ENCODE measurements around the gene ERC2.

Gene ERC2

GRCh38 chr3:56219894-56220805, 248.1 kb downstream of the ERC2 start:
- Histone ChIP-seq H3K9me3 (ENCODE audit: control insufficient read depth, insufficient read depth, low read length) (no peaks in the 10 kb centered on the region), H3K27me3 (ENCODE audit: control insufficient read depth, insufficient read depth, low read length) (no peaks in the 10 kb centered on the region), H3K4me3 (ENCODE audit: low read depth, low read length) (no peak overlapping the region), H3K36me3 (ENCODE audit: control insufficient read depth, insufficient read depth, low read length) (no peaks in the 10 kb centered on the region), H3K4me1 (ENCODE audit: control insufficient read depth, insufficient read depth, low read length) (no peaks in the 10 kb centered on the region), H3K27ac (ENCODE audit: low read depth, low read length) (no peak overlapping the region), H3K9ac (ENCODE audit: low read depth, low read length) (no peak overlapping the region)

GRCh38 chr3:56209982-56210751, 258.1 kb downstream of the ERC2 start:
- Histone ChIP-seq H3K4me1 (ENCODE audit: control insufficient read depth, insufficient read depth, low read length) (peaks cover 3% of the 10 kb centered on the region; the same call in 1 of the 2 replicates), H3K9me3 (ENCODE audit: control insufficient read depth, insufficient read depth, low read length) (peaks cover 7% of the 10 kb centered on the region; the same call in 1 of the 2 replicates), H3K27me3 (ENCODE audit: control insufficient read depth, insufficient read depth, low read length) (no peaks in the 10 kb centered on the region), H3K36me3 (ENCODE audit: control insufficient read depth, insufficient read depth, low read length) (no peaks in the 10 kb centered on the region), H3K9ac (ENCODE audit: low read depth, low read length) (no peak overlapping the region), H3K4me3 (ENCODE audit: low read depth, low read length) (no peak overlapping the region), H3K27ac (ENCODE audit: low read depth, low read length) (no peak overlapping the region)

- no peak overlapping the region for H3K9ac ChIP-seq (ENCODE audit: low read depth, low read length)
- peaks cover 3% of the 10 kb centered on the region; the same call in 1 of the 2 replicates for H3K4me1 ChIP-seq (ENCODE audit: control insufficient read depth, insufficient read depth, low read length)
- H3K27me3 ChIP-seq (ENCODE audit: control insufficient read depth, insufficient read depth, low read length): no peaks in the 10 kb centered on the region
- H3K36me3 ChIP-seq (ENCODE audit: control insufficient read depth, insufficient read depth, low read length): no peaks in the 10 kb centered on the region
- no peak overlapping the region for H3K27ac ChIP-seq (ENCODE audit: low read depth, low read length)
- peaks cover 4% of the 10 kb centered on the region; the same call in 1 of the 2 replicates for H3K9me3 ChIP-seq (ENCODE audit: control insufficient read depth, insufficient read depth, low read length)
- H3K4me3 ChIP-seq (ENCODE audit: low read depth, low read length): no peak overlapping the region
Measured at GRCh38 chr3:56207922-56208321, 260.3 kb downstream of the ERC2 start.

GRCh38 chr3:56205406-56205805, 262.9 kb downstream of the ERC2 start:
- Histone ChIP-seq H3K4me1 (ENCODE audit: control insufficient read depth, insufficient read depth, low read length) (peaks cover 8% of the 10 kb centered on the region; the same call in 1 of the 2 replicates), H3K27ac (ENCODE audit: low read depth, low read length) (no peak overlapping the region), H3K4me3 (ENCODE audit: low read depth, low read length) (no peak overlapping the region), H3K9me3 (ENCODE audit: control insufficient read depth, insufficient read depth, low read length) (no peaks in the 10 kb centered on the region), H3K27me3 (ENCODE audit: control insufficient read depth, insufficient read depth, low read length) (no peaks in the 10 kb centered on the region), H3K9ac (ENCODE audit: low read depth, low read length) (no peak overlapping the region), H3K36me3 (ENCODE audit: control insufficient read depth, insufficient read depth, low read length) (no peaks in the 10 kb centered on the region)

GRCh38 chr3:56202997-56203396, 265.3 kb downstream of the ERC2 start:
- no peak overlapping the region for H3K4me3 ChIP-seq (ENCODE audit: low read depth, low read length)
- H3K9ac ChIP-seq (ENCODE audit: low read depth, low read length): no peak overlapping the region
- no peak overlapping the region for H3K27ac ChIP-seq (ENCODE audit: low read depth, low read length)
- no peaks in the 10 kb centered on the region for H3K27me3 ChIP-seq (ENCODE audit: control insufficient read depth, insufficient read depth, low read length)
- H3K9me3 ChIP-seq (ENCODE audit: control insufficient read depth, insufficient read depth, low read length): no peaks in the 10 kb centered on the region
- H3K4me1 ChIP-seq (ENCODE audit: control insufficient read depth, insufficient read depth, low read length): peaks cover 8% of the 10 kb centered on the region; the same call in 1 of the 2 replicates
- no peaks in the 10 kb centered on the region for H3K36me3 ChIP-seq (ENCODE audit: control insufficient read depth, insufficient read depth, low read length)

- no peaks in the 10 kb centered on the region for H3K27me3 ChIP-seq (ENCODE audit: control insufficient read depth, insufficient read depth, low read length)
- H3K4me1 ChIP-seq (ENCODE audit: control insufficient read depth, insufficient read depth, low read length): peaks cover 14% of the 10 kb centered on the region; the same call in 1 of the 2 replicates
- H3K9ac ChIP-seq (ENCODE audit: low read depth, low read length): no peak overlapping the region
- no peak overlapping the region for H3K27ac ChIP-seq (ENCODE audit: low read depth, low read length)
- no peak overlapping the region for H3K4me3 ChIP-seq (ENCODE audit: low read depth, low read length)
- no peaks in the 10 kb centered on the region for H3K9me3 ChIP-seq (ENCODE audit: control insufficient read depth, insufficient read depth, low read length)
- H3K36me3 ChIP-seq (ENCODE audit: control insufficient read depth, insufficient read depth, low read length): no peaks in the 10 kb centered on the region
Measured at GRCh38 chr3:56201407-56201806, 266.9 kb downstream of the ERC2 start.

GRCh38 chr3:56200251-56200650, 268.0 kb downstream of the ERC2 start:
- H3K9ac ChIP-seq (ENCODE audit: low read depth, low read length): no peak overlapping the region
- H3K4me1 ChIP-seq (ENCODE audit: control insufficient read depth, insufficient read depth, low read length): peaks cover 19% of the 10 kb centered on the region; the same call in 1 of the 2 replicates
- no peak overlapping the region for H3K27ac ChIP-seq (ENCODE audit: low read depth, low read length)
- H3K36me3 ChIP-seq (ENCODE audit: control insufficient read depth, insufficient read depth, low read length): no peaks in the 10 kb centered on the region
- H3K27me3 ChIP-seq (ENCODE audit: control insufficient read depth, insufficient read depth, low read length): no peaks in the 10 kb centered on the region
- no peak overlapping the region for H3K4me3 ChIP-seq (ENCODE audit: low read depth, low read length)
- H3K9me3 ChIP-seq (ENCODE audit: control insufficient read depth, insufficient read depth, low read length): no peaks in the 10 kb centered on the region

- Histone ChIP-seq H3K9me3 (ENCODE audit: control insufficient read depth, insufficient read depth, low read length) (no peaks in the 10 kb centered on the region), H3K27me3 (ENCODE audit: control insufficient read depth, insufficient read depth, low read length) (no peaks in the 10 kb centered on the region), H3K27ac (ENCODE audit: low read depth, low read length) (no peak overlapping the region), H3K9ac (ENCODE audit: low read depth, low read length) (no peak overlapping the region), H3K36me3 (ENCODE audit: control insufficient read depth, insufficient read depth, low read length) (no peaks in the 10 kb centered on the region), H3K4me3 (ENCODE audit: low read depth, low read length) (no peak overlapping the region), H3K4me1 (ENCODE audit: control insufficient read depth, insufficient read depth, low read length) (peaks cover 19% of the 10 kb centered on the region; the same call in 1 of the 2 replicates)
Measured at GRCh38 chr3:56197991-56198390, 270.3 kb downstream of the ERC2 start.

GRCh38 chr3:56197259-56197965, 270.9 kb downstream of the ERC2 start:
- H3K9me3 ChIP-seq (ENCODE audit: control insufficient read depth, insufficient read depth, low read length): no peaks in the 10 kb centered on the region
- no peaks in the 10 kb centered on the region for H3K27me3 ChIP-seq (ENCODE audit: control insufficient read depth, insufficient read depth, low read length)
- no peak overlapping the region for H3K9ac ChIP-seq (ENCODE audit: low read depth, low read length)
- H3K27ac ChIP-seq (ENCODE audit: low read depth, low read length): no peak overlapping the region
- no peak overlapping the region for H3K4me3 ChIP-seq (ENCODE audit: low read depth, low read length)
- H3K4me1 ChIP-seq (ENCODE audit: control insufficient read depth, insufficient read depth, low read length): peaks cover 19% of the 10 kb centered on the region; the same call in 1 of the 2 replicates
- H3K36me3 ChIP-seq (ENCODE audit: control insufficient read depth, insufficient read depth, low read length): no peaks in the 10 kb centered on the region

GRCh38 chr3:56196700-56197099, 271.6 kb downstream of the ERC2 start:
- Histone ChIP-seq H3K4me1 (ENCODE audit: control insufficient read depth, insufficient read depth, low read length) (peaks cover 19% of the 10 kb centered on the region; the same call in 1 of the 2 replicates), H3K4me3 (ENCODE audit: low read depth, low read length) (no peak overlapping the region), H3K27me3 (ENCODE audit: control insufficient read depth, insufficient read depth, low read length) (no peaks in the 10 kb centered on the region)

More at GRCh38 chr3:56196700-56197099, 271.6 kb downstream of the ERC2 start:
- no peak overlapping the region for H3K9ac ChIP-seq (ENCODE audit: low read depth, low read length)
- no peaks in the 10 kb centered on the region for H3K9me3 ChIP-seq (ENCODE audit: control insufficient read depth, insufficient read depth, low read length)
- no peak overlapping the region for H3K27ac ChIP-seq (ENCODE audit: low read depth, low read length)
- no peaks in the 10 kb centered on the region for H3K36me3 ChIP-seq (ENCODE audit: control insufficient read depth, insufficient read depth, low read length)

Measured in HUES48 (cell line).